Activated T-cell treated with anti-CD3 and anti-CD28 coated beads, Interleukin-2, amount 50 U/mL, for 4 hours (primary cell): ENCODE measurements around the gene PDE4B. TPM values are rescaled to one million over a fixed set of nuclear protein-coding genes. Genes with fewer than 3 reads are reported as not detected.
"Not testable (repeated sequence)": the region's sequence is repeated elsewhere in the genome, so short reads cannot be mapped to it uniquely, and the experiment has no call there.

Experiments used
- ATAC-seq, 2 donors: fragments of 200-7000 bp; cut with Tn5 transposase; one replicate each; pipeline ENCODE4 v1.10.0; 2021
- DNase-seq: peaks from one replicate; pipeline ENCODE4 v3.0.0-alpha.2; 2020
- H3K27me3 Mint-ChIP-seq: one replicate; pipeline ENCODE4 v1.8.0; 2021; ENCODE audit warnings: low read depth, mixed read lengths
- H3K36me3 Mint-ChIP-seq: one replicate; pipeline ENCODE4 v1.8.0; 2022; ENCODE audit warnings: mixed read lengths; ENCODE audit not compliant: insufficient read depth
- H3K4me1 Mint-ChIP-seq: one replicate; pipeline ENCODE4 v1.8.0; 2021; ENCODE audit warnings: low read depth, mixed read lengths
- H3K4me3 Mint-ChIP-seq: one replicate; pipeline ENCODE4 v1.8.0; 2021; ENCODE audit warnings: mild to moderate bottlenecking, moderate library complexity, mixed read lengths
- H3K9me3 Mint-ChIP-seq: one replicate; pipeline ENCODE4 v1.8.0; 2021; ENCODE audit warnings: mixed read lengths
- total RNA-seq, 3 donors: library from RNA; stranded (reverse); gene quantifications; one replicate each; pipeline ENCODE4 v1.2.1, GENCODE V29; 2021

PDE4B gene
- total RNA-seq, 3 donors from 2014 or later = 18.8 to 31.5 (median 20.8) TPM

DNA sequence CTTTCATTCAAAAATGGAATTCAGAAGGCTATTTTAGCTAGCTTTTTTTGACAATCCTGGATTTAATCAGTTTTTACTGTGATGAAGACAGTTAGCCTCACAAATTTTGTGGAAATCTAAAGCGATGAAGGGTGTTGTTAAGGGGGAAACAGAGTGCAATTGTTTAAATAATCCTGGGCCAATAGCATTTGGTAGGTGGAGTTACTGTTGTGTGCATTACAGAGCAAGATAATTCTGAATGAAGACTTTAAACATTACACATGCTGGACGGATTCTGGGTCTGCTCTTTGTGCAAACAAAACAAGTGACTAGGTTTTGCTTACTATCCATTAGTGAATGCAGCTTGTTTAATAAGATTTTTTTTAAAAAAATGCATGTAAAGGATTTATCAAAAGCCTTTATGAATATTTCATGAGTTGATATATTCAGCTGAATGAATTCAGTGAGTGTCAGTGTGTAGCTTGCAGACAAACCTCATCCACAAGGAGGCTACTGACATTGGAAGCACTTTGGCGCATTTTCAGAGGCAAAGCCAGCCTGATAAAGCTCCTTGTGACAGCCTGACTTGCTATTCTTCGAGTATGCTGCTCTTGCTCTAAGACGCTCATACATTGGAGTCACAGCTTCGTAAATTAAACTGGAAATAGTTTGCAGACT is 199.6 kb downstream of the PDE4B start:
- no peak for ATAC-seq
- Mint-ChIP-seq H3K4me1 (no peaks in the 10 kb centered on the region), H3K9me3 (no peaks in the 10 kb centered on the region), H3K4me3 (no peak overlapping the region), H3K36me3 (no peaks in the 10 kb centered on the region), H3K27me3 (peaks cover 9% of the 10 kb centered on the region)
- DNase-seq = no peak

DNA sequence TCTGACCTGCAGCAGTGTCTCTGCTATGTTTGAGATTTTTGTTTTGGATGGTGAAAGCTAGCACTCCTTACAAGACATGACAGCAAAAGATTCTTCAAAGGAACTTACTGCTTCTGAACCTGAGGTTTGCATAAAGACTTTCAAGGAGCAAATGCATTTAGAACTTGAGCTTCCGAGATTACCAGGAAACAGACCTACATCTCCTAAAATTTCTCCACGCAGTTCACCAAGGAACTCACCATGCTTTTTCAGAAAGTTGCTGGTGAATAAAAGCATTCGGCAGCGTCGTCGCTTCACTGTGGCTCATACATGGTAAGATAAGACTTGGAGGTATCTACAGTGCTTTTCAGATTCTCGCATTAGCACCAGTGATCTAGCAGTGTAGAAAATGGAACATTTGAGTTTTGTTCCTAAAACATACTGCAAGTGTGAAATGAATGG is 200.2 kb downstream of the PDE4B start:
- Mint-ChIP-seq H3K4me3 (no peak overlapping the region), H3K9me3 (no peaks in the 10 kb centered on the region), H3K36me3 (no peaks in the 10 kb centered on the region), H3K4me1 (no peaks in the 10 kb centered on the region), H3K27me3 (peaks cover 13% of the 10 kb centered on the region)
- DNase-seq (no peak), ATAC-seq (no peak)

DNA sequence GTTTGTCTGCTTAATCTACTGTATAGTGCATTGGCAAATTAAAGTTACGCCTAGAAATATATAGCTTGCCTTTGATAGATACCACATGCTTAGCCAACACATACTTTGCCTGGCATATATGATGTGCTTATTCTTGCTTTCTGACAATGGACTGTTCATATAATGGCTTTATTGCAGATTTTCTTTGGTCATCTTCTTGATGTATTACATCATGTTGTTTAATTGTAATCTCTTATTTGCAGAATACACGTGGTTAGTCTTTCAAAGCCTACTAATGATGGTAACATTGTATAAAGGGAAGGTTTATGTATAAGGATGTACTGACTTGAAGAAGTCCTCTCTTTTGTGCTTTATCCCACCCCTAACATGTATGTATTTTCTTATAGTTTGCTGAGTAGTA is 201.5 kb downstream of the PDE4B start:
- Mint-ChIP-seq H3K27me3 (peaks cover 16% of the 10 kb centered on the region), H3K9me3 (no peaks in the 10 kb centered on the region), H3K4me1 (no peaks in the 10 kb centered on the region), H3K4me3 (no peak overlapping the region), H3K36me3 (no peaks in the 10 kb centered on the region)
- ATAC-seq (no peak), DNase-seq (no peak)

DNA sequence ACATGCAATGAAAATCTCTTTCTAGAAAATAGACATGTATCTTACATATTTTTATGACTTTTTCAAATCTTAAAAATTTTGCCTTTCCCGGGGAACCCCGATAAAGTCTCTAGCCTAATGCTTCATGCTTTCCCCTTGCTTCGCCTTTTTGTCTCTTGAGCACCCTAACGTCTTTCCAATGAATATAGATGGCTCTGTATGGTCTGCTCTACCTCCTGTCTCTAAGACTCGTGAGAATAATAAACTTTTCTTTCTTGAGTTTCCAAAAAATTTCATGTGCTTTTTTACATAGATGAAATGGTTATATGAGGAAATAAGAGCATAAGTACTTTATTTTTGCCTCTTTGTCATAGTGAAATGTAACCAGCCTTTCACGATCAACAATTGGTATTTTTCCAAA is 202.6 kb downstream of the PDE4B start:
- no peak for ATAC-seq
- H3K4me3 Mint-ChIP-seq = no peak overlapping the region
- no peaks in the 10 kb centered on the region for H3K36me3 Mint-ChIP-seq
- peaks cover 18% of the 10 kb centered on the region for H3K27me3 Mint-ChIP-seq
- H3K9me3 Mint-ChIP-seq = no peaks in the 10 kb centered on the region
- H3K4me1 Mint-ChIP-seq = no peaks in the 10 kb centered on the region
- DNase-seq = no peak

DNA sequence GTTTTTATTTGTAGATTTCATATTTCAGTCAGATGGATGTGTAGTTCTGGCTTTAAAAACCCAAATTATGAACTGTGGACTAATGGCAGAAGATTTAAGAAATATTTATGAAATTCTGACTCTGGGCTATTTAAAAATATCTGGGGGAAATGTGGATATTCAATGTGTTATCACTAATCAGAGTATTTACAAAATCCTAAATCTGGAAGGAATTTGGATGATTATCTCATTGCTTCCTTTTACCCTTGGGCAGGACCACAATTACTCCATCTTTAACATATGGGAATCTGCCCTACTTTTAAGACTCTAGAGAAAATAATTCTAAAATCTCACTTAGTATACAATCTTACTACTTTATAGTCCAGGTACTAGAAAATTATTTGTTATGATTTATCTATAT is 203.2 kb downstream of the PDE4B start:
- Mint-ChIP-seq H3K4me1 (no peaks in the 10 kb centered on the region), H3K27me3 (peaks cover 20% of the 10 kb centered on the region), H3K9me3 (no peaks in the 10 kb centered on the region), H3K4me3 (no peak overlapping the region), H3K36me3 (no peaks in the 10 kb centered on the region)
- ATAC-seq = no peak
- DNase-seq = no peak

DNA sequence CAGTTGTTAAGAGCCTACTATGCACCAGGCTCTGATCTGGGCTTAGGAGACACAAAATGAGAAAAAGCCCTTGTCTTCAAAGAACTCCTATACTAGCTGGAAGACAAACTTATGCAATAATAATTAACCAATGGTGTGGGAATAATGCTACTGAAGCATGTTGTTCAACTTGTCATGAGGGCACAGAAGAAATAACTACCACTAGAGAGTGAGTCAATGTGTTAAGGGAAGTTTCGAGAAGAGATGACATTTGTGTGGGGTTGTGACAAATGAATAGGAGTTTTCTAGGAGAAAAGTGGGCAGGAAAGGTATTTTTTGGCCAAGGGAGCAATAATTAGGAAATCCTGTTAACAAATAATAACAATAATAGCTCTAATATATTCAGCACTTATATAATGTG is 205.0 kb downstream of the PDE4B start:
- no peaks in the 10 kb centered on the region for H3K9me3 Mint-ChIP-seq
- H3K27me3 Mint-ChIP-seq = peaks cover 18% of the 10 kb centered on the region
- no peak for ATAC-seq
- no peak for DNase-seq
- no peak overlapping the region for H3K4me3 Mint-ChIP-seq
- no peaks in the 10 kb centered on the region for H3K4me1 Mint-ChIP-seq
- H3K36me3 Mint-ChIP-seq = no peaks in the 10 kb centered on the region

DNA sequence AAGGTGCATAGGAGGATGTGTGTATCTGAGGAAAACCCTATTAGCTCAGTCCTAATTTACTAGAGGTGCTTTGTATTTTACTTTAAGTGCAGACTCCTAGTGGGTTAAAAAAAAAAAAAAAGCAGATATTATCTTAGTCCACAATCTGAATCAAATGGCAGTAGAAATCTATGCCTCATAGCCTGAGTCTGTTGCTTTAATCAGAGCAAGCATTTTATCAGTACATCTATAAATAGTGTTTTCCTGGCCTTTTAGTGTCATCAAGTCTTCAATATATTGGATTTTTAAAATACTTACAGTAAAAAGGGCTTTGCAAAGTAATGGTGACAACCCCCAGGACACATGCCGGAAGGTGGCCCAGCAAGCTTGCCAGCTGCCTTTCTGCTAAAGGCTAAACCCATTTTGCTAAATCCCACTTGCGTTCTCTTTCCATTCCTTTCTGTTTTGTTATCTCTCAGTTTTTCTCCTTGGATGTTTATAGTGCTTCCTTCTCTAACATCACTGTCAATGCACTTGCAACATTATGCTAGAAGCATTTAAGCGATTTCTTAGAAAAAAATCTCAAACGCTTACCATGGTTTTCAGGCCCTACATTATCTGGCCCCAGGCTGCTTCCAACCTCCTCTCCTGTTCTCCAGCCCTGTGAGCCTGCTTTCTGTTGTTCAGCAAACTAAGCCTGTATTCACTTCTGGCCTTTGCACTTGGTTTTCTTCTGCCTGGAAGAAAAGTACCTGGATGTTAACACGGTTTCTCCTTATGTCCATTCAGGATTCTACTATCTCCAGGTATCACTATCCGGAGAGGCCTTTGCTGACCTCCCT is 206.3 kb downstream of the PDE4B start:
- ATAC-seq = no peak
- Mint-ChIP-seq H3K27me3 (peaks cover 18% of the 10 kb centered on the region), H3K4me1 (no peaks in the 10 kb centered on the region), H3K4me3 (no peak overlapping the region), H3K36me3 (no peaks in the 10 kb centered on the region), H3K9me3 (no peaks in the 10 kb centered on the region)
- DNase-seq = no peak

DNA sequence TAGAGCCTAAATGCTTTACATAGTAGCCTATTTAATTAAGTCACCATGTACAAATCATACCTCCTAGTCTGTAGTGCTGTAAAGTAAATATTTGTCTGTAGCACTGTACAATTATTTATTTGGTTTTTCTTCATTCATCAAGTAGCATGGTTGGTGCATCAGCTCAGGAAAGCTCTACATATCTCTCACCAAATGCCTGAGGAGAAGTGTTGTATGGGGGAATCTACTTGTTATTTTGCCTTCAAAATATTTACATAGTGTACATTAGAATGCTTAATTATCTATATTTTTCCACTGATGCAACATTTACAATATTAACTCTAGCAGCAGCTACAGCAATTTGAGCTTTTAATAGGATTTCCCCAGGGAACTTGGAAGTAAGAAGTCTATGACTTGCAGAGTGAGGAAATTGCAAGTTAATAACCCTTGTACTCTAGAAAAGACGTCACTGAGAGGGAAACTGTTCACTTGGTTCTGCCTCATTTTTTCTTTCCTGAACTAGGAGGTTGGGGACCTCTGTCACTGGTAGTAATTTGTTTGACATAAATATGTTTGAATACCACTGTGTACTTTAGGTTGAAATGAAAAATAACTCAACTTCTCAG is 207.4 kb downstream of the PDE4B start:
- H3K27me3 Mint-ChIP-seq = peaks cover 18% of the 10 kb centered on the region
- H3K9me3 Mint-ChIP-seq = no peaks in the 10 kb centered on the region
- no peak for DNase-seq
- H3K4me1 Mint-ChIP-seq = no peaks in the 10 kb centered on the region
- no peak for ATAC-seq
- no peak overlapping the region for H3K4me3 Mint-ChIP-seq
- no peaks in the 10 kb centered on the region for H3K36me3 Mint-ChIP-seq

DNA sequence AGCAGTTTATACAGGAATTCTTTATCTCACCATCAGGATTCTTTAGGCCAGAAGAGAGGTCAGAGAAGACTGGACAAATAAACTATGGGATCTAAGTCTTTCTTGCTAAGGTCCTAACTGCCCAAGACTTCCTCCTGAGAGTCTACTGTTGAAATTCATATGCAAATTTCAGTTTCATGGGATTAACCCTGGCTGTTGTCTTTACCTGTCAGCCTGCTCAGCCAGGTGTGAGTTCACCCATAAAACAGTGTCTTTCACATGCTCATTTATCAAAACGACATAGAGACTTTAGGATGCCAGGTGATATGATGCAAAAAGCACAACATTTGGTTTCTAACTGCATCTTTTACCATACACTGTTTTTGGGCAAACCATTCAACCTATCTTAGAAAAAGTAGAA is 211.0 kb downstream of the PDE4B start:
- H3K4me3 Mint-ChIP-seq = no peak overlapping the region
- DNase-seq (no peak), ATAC-seq (no peak)
- peaks cover 13% of the 10 kb centered on the region for H3K27me3 Mint-ChIP-seq
- no peaks in the 10 kb centered on the region for H3K4me1 Mint-ChIP-seq
- H3K9me3 Mint-ChIP-seq = no peaks in the 10 kb centered on the region
- no peaks in the 10 kb centered on the region for H3K36me3 Mint-ChIP-seq

DNA sequence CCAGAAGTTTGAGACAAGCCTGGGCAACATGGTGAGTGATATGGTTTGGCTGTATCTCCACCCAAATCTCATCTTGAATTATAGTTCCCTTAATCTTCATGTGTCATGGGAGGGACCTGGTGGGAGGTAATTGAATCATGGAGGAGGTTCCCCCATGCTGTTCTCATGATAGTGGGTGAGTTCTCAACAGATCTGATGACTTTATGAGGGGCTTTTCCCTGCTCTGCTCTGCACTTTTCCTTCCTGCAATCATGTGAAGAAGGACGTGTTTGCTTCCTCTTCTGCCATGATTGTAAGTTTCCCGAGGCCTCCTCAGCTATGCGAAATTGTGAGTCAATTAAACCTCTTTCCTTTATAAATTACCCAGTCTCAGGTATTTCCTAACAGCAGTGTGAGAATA is 213.8 kb downstream of the PDE4B start:
- H3K4me1 Mint-ChIP-seq, ATAC-seq, H3K4me3 Mint-ChIP-seq, DNase-seq, H3K36me3 Mint-ChIP-seq, H3K9me3 Mint-ChIP-seq: not testable (repeated sequence)
- peaks cover 14% of the 10 kb centered on the region for H3K27me3 Mint-ChIP-seq

DNA sequence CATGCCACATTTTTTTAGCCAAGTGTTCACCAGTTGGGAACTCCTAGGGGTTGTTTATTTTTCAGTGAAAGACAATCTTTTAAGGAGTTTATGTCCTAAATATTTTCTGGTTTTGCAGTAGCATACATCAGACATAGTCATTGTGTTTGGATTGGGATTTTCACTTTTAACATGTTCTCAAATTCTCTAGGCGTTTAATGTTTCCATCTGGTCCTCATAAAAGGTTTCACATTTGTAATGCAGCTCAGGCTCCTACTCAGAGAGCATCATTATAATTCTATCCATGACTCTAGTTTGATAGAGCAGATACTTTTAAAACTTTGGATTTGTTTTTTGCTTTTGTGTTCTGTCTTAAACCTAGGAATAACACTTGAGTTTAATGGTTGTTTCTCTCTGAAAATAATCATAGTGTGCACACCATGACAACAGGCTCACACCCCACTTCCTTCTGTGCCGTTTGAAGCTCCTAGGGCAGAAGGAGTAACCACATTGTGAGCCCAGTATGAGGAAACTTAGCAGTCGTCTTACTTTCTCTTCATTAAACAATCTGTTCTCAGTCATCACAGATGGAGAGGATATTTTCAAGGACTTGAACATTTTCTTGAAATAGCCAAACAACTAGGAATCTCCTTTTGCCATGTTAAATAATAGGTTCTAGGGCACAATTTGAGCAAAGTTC is 219.6 kb downstream of the PDE4B start:
- H3K9me3 Mint-ChIP-seq = no peaks in the 10 kb centered on the region
- no peak overlapping the region for H3K4me3 Mint-ChIP-seq
- peaks cover 10% of the 10 kb centered on the region for H3K27me3 Mint-ChIP-seq
- DNase-seq (no peak), ATAC-seq (no peak)
- no peaks in the 10 kb centered on the region for H3K36me3 Mint-ChIP-seq
- no peaks in the 10 kb centered on the region for H3K4me1 Mint-ChIP-seq

DNA sequence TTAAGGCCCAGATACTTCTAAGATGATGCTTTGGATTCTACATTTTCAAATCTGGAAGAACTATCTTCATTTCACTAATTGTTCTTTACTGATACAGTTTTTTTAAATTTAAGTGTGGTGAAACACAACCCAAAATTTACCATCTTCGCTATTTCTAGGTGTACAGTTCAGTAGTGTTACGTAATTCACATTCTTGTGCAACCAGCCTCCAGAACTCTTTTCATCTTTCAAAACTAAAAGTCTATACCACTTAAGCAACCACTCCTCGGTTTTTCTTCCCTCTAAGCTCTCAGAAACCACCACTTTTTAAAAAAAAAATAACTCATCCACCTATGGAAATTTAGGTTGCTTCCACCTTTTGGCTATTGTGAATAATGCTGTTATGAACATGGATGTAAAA is 220.7 kb downstream of the PDE4B start:
- no peak for DNase-seq
- Mint-ChIP-seq H3K4me1 (no peaks in the 10 kb centered on the region), H3K36me3 (no peaks in the 10 kb centered on the region), H3K4me3 (no peak overlapping the region), H3K9me3 (no peaks in the 10 kb centered on the region), H3K27me3 (peaks cover 10% of the 10 kb centered on the region)
- ATAC-seq = no peak

DNA sequence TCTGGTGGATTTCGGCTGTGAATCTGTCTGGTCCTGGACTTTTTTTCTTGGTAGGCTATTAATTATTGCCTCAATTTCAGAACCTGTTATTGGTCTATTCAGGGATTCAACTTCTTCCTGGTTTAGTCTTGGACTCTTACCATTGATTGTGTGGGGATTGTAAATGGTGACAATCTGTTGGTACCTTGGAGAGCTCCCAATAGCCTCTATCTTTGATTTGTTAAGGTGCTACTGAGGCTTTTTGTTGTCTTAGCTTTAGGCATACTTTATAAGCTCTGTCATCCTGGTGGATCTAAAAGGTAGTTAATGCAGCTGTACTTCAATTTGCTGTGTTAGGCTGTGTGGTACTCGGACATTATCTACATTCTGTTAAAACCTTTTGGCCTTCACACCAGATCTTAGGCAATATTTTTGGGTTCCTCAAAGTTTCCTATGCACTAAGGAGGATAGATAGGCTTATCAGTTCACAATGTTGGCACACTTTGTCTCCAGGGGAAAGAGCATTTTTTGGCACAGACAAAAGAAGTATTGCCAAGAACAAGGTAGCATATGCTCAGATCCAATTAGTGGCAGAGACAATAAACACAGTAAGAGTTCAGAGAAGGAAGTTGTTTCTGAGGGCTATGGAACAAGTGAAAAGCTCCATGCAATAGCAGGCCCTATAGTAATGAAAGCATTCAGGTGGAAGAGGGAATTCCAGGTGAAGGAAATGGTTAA is 230.4 kb downstream of the PDE4B start:
- no peaks in the 10 kb centered on the region for H3K9me3 Mint-ChIP-seq
- H3K27me3 Mint-ChIP-seq = no peaks in the 10 kb centered on the region
- no peaks in the 10 kb centered on the region for H3K4me1 Mint-ChIP-seq
- ATAC-seq (no peak), DNase-seq (no peak)
- no peaks in the 10 kb centered on the region for H3K36me3 Mint-ChIP-seq
- no peak overlapping the region for H3K4me3 Mint-ChIP-seq

DNA sequence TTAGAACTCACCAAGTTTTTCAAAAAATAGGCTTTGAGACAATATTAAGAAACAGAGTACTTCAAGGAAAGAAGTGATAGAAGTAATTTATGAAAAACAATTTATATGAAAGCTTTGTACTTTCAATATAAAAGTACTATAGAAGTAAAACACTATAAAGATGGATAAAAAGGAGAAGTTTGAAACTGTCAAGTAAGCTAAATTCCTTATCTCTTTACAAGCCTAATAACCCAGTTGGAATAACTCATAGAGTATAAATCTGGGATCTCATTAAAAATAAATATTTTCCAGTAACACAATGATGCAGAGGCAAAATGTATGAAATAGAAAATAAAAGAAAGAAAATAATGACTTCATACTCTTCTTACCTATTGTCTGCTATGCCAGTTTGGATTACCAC is 232.5 kb downstream of the PDE4B start:
- H3K4me3 Mint-ChIP-seq = no peak overlapping the region
- no peak for DNase-seq
- no peak for ATAC-seq
- H3K4me1 Mint-ChIP-seq = no peaks in the 10 kb centered on the region
- H3K27me3 Mint-ChIP-seq = no peaks in the 10 kb centered on the region
- H3K36me3 Mint-ChIP-seq = no peaks in the 10 kb centered on the region
- peaks cover 11% of the 10 kb centered on the region for H3K9me3 Mint-ChIP-seq
